PC-3 (cell line): ENCODE data around the gene EN1. TPM values are rescaled to one million over a fixed set of nuclear protein-coding genes. Genes with fewer than 3 reads are reported as not detected.

Source experiments
- ATAC-seq: fragments of 200-7000 bp; cut with Tn5 transposase; 2 replicates; pipeline ENCODE4 v1.9.1; 2020; ENCODE audit warnings: mild to moderate bottlenecking, moderate library complexity
- BruUV-seq: library from RNA; stranded (reverse); fragments of 400-500 nt; replicated peaks from 2 replicates; lab custom pipeline; 2021; lab: Mats Ljungman, UMichigan
- CTCF ChIA-PET: fragments of 300-600 bp; sonication (Branson Sonifier 250); formaldehyde crosslinking; loops from one replicate; lab custom pipeline; 2022; ENCODE audit warnings: antibody characterized with exemption; lab: Charles Lee
- POLR2A ChIA-PET: fragments of 300-600 bp; sonication (Branson Sonifier 250); formaldehyde crosslinking; loops from one replicate; lab custom pipeline; 2022; ENCODE audit warnings: antibody characterized with exemption; ENCODE audit not compliant: unreplicated experiment; lab: Charles Lee
- DNase-seq: peaks from one replicate; pipeline ENCODE4 v3.0.0-alpha.2; 2015
- H2AFZ ChIP-seq: fragments of 300-600 bp; sonication (generic); 2 replicates; pipeline ENCODE4 v1.6.0; 2016; ENCODE audit warnings: antibody characterized with exemption, low read length
- H3F3A ChIP-seq: fragments of 300-600 bp; sonication (generic); one replicate; pipeline ENCODE4 v1.6.0; 2017; ENCODE audit warnings: antibody characterized with exemption, low read length, control low read depth, mild to moderate bottlenecking; ENCODE audit not compliant: unreplicated experiment
- H3K27ac ChIP-seq: fragments of 300-600 bp; sonication (generic); 2 replicates; pipeline ENCODE4 v1.5.1; 2016; ENCODE audit warnings: mild to moderate bottlenecking, low read length
- H3K27me3 ChIP-seq: fragments of 300-600 bp; sonication (generic); 2 replicates; pipeline ENCODE4 v1.6.1; 2016; ENCODE audit warnings: low read length, mixed read lengths
- H3K36me3 ChIP-seq: fragments of 300-600 bp; sonication (generic); 2 replicates; pipeline ENCODE4 v1.6.1; 2016; ENCODE audit warnings: low read depth, mixed run types, low read length, mixed read lengths
- H3K4me1 ChIP-seq: fragments of 300-600 bp; sonication (generic); 2 replicates; pipeline ENCODE4 v1.5.1; 2016; ENCODE audit warnings: low read length; ENCODE audit not compliant: insufficient read depth
- H3K4me2 ChIP-seq: fragments of 300-600 bp; sonication (generic); 2 replicates; pipeline ENCODE4 v1.6.0; 2016; ENCODE audit warnings: low read length
- H3K4me3 ChIP-seq: fragments of 300-600 bp; sonication (generic); 2 replicates; pipeline ENCODE4 v1.5.1; 2016; ENCODE audit warnings: mild to moderate bottlenecking, low read length, mixed read lengths
- H3K79me2 ChIP-seq: fragments of 300-600 bp; sonication (generic); 2 replicates; pipeline ENCODE4 v1.6.1; 2017; ENCODE audit warnings: low read length, mixed read lengths
- H3K9ac ChIP-seq: fragments of 300-600 bp; sonication (generic); 2 replicates; pipeline ENCODE4 v1.6.0; 2016; ENCODE audit warnings: mild to moderate bottlenecking, low read length
- H3K9me2 ChIP-seq: fragments of 300-600 bp; sonication (generic); replicated peaks from 2 replicates; pipeline ENCODE4 v1.6.1; 2016; ENCODE audit warnings: mixed run types, low read length, mixed read lengths
- H3K9me3 ChIP-seq: fragments of 300-600 bp; sonication (generic); 2 replicates; pipeline ENCODE4 v1.6.1; 2016; ENCODE audit warnings: low read length, mixed read lengths
- H4K20me1 ChIP-seq: fragments of 300-600 bp; sonication (generic); 2 replicates; pipeline ENCODE4 v1.6.1; 2016; ENCODE audit warnings: low read length, mixed read lengths
- EZH2 ChIP-seq: fragments of 300-600 bp; sonication (generic); IDR thresholded peaks from one replicate; pipeline ENCODE4 v1.6.1; 2017; ENCODE audit warnings: antibody characterized with exemption, mild to moderate bottlenecking, low read length; ENCODE audit not compliant: unreplicated experiment
- EZH2phosphoT487 ChIP-seq: fragments of 300-600 bp; sonication (generic); IDR thresholded peaks from 2 replicates; pipeline ENCODE4 v1.6.1; 2018; ENCODE audit warnings: mild to moderate bottlenecking, antibody characterized with exemption, low read length, borderline replicate concordance
- intact Hi-C: fragments of 100-400 bp; cut with micrococcal nuclease; formaldehyde crosslinking; loops from 2 replicates; pipeline ENCODE4 v1.9.0; 2023
- total RNA-seq: library from RNA; depleted of rRNA; stranded (reverse); fragments of >200 nt; gene quantifications from 2 replicates; pipeline ENCODE4 v1.2.3, GENCODE V29; 2014
- TF ChIP-seq, protein P1 (sequence below): fragments of 300-600 bp; sonication (generic); conservative IDR thresholded peaks from 2 replicates; pipeline ENCODE4 v1.5.1; 2017; ENCODE audit warnings: antibody characterized with exemption, low read depth, mild to moderate bottlenecking, low read length

The EN1 gene
- total RNA-seq, 1 experiment from 2014 or later = 3.2 TPM

DNA sequence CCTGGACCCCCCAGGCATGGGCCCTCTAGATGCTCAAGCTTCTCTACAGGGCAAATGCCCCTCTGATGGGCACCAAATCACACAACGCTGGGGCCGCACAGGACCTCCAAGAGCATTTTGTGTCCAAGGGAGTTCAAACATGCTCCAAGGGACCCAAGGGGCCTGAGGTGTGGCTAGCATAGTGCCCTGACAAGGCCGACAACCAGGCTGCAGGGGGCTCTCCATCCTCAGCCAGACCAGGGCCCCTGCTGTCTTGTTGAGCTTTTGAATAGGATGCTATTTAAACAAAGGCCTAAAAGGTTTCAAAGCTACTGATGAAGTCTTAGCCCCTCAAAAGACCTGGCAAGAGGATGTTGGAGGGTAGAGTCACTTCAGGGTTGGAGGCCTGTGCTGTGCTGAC is 33.1 kb downstream of the EN1 start:
- Histone ChIP-seq H3K9ac (no peak overlapping the region), H2AFZ (no peak overlapping the region), H3K36me3 (no peaks in the 10 kb centered on the region), H3K9me2 (no peaks in the 10 kb centered on the region), H3K4me1 (no peaks in the 10 kb centered on the region), H3K9me3 (no peaks in the 10 kb centered on the region), H3F3A (no peaks in the 10 kb centered on the region), H4K20me1 (no peaks in the 10 kb centered on the region), H3K4me2 (no peak overlapping the region), H3K79me2 (no peaks in the 10 kb centered on the region), H3K27ac (no peak overlapping the region), H3K27me3 (peaks cover 48% of the 10 kb centered on the region), H3K4me3 (no peak overlapping the region)
- intact Hi-C loops = no loop called here
- POLR2A ChIA-PET = no interaction called here
- CTCF ChIA-PET = no interaction called here
- BruUV-seq = no TSS peak
- DNase-seq = no peak
- no peak for ATAC-seq
- TF ChIP-seq EZH2 (no peak), EZH2phosphoT487 (no peak)
- TF ChIP-seq, protein P1, sequence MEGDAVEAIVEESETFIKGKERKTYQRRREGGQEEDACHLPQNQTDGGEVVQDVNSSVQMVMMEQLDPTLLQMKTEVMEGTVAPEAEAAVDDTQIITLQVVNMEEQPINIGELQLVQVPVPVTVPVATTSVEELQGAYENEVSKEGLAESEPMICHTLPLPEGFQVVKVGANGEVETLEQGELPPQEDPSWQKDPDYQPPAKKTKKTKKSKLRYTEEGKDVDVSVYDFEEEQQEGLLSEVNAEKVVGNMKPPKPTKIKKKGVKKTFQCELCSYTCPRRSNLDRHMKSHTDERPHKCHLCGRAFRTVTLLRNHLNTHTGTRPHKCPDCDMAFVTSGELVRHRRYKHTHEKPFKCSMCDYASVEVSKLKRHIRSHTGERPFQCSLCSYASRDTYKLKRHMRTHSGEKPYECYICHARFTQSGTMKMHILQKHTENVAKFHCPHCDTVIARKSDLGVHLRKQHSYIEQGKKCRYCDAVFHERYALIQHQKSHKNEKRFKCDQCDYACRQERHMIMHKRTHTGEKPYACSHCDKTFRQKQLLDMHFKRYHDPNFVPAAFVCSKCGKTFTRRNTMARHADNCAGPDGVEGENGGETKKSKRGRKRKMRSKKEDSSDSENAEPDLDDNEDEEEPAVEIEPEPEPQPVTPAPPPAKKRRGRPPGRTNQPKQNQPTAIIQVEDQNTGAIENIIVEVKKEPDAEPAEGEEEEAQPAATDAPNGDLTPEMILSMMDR = no peak

DNA sequence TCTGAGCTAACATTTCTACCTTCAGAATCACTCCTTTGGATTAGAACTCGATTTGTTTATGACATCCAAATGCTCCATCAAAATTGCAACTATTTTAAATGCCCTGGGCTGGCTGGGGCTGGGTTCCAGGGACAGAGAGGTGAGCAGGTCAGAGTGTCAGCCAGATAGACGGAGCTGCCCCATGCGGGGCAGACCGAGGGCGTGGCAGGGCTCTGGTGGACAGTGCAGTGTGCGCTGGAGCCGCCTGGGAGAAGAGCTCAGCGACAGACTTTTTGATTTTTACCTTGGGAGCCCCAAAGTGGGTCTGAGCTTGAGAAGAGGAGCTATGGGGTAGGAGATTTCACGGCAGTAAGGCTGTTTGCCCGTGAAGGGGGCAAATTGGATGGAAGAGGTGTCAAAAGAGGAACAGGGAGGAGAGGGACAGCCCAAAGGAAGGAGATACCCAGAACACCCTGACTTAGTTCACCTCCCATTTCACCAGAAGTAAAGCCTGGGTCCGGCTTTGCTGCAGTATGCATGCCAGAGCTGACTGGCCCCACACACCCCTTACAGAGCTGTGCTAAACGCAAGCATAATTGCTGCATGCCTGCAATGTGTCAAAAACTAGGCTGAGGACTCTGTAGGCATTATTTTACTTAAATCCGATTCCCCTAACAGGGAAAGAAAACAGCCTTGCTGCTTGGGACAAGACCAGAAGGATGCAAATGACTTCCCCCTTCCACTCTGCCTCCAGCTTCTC is 33.7 kb downstream of the EN1 start:
- ATAC-seq (no peak), DNase-seq (no peak)
- TF ChIP-seq, protein P1 = no peak
- TF ChIP-seq EZH2phosphoT487 = no peak
- TF ChIP-seq EZH2 = no peak
- Histone ChIP-seq H3F3A (no peaks in the 10 kb centered on the region), H3K4me1 (no peaks in the 10 kb centered on the region), H3K9ac (no peak overlapping the region), H3K9me2 (no peaks in the 10 kb centered on the region), H3K4me3 (no peak overlapping the region), H3K9me3 (no peaks in the 10 kb centered on the region), H3K36me3 (no peaks in the 10 kb centered on the region), H3K27me3 (peaks cover 46% of the 10 kb centered on the region), H3K79me2 (no peaks in the 10 kb centered on the region), H3K27ac (no peak overlapping the region), H3K4me2 (no peak overlapping the region), H4K20me1 (no peaks in the 10 kb centered on the region), H2AFZ (no peak overlapping the region)
- ChIA-PET POLR2A (no interaction called here), CTCF (no interaction called here)
- BruUV-seq = no TSS peak
- intact Hi-C loops = no loop called here

DNA sequence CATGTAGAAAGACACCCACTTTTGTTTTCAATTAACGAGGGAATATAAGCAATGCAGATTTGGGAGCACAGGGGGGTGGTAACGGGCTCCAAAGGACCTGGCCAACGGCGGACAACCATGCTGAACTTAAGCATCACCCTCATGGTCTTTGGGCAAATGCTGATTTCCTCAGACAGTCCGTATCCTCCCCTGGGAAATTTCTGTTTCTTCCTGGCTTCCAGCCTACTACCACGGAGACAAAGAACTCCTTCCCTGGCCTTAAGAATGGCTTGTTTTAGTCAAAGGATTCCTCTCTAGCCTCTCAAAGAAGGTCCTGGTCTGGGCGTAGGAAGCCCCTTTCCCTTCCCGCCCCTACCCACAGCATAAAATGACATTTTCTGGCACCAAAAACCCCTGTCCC is 34.3 kb downstream of the EN1 start:
- Histone ChIP-seq H3F3A (no peaks in the 10 kb centered on the region), H3K9me3 (no peaks in the 10 kb centered on the region), H2AFZ (no peak overlapping the region), H3K4me3 (no peak overlapping the region), H3K4me1 (no peaks in the 10 kb centered on the region), H3K9ac (no peak overlapping the region), H3K9me2 (no peaks in the 10 kb centered on the region), H3K27ac (no peak overlapping the region), H4K20me1 (no peaks in the 10 kb centered on the region), H3K79me2 (no peaks in the 10 kb centered on the region), H3K27me3 (peaks cover 46% of the 10 kb centered on the region), H3K4me2 (no peak overlapping the region), H3K36me3 (no peaks in the 10 kb centered on the region)
- ATAC-seq (no peak), DNase-seq (no peak)
- intact Hi-C loops = no loop called here
- ChIA-PET CTCF (no interaction called here), POLR2A (no interaction called here)
- no peak for TF ChIP-seq EZH2
- TF ChIP-seq, protein P1 = no peak
- no peak for TF ChIP-seq EZH2phosphoT487
- no TSS peak for BruUV-seq
